HepG2 (cell line): ENCODE data around the gene INTS1. TPM values are rescaled to one million over a fixed set of nuclear protein-coding genes. Genes with fewer than 3 reads are reported as not detected.

Experiments used
- ATAC-seq: fragments of 200-7000 bp; cut with Tn5 transposase; 3 replicates; pipeline ENCODE4 v1.9.1; 2020; ENCODE audit warnings: mild to moderate bottlenecking, moderate library complexity
- BruUV-seq: library from RNA; stranded (reverse); fragments of 400-500 nt; replicated peaks from 2 replicates; lab custom pipeline; 2021; lab: Mats Ljungman, UMichigan
- CTCF ChIA-PET: fragments of 300-600 bp; formaldehyde crosslinking; extraction: SDS; loops from one replicate; lab custom pipeline; 2021; ENCODE audit warnings: low total read pairs, inconsistent platforms, low intra/inter-chr PET ratio; lab: Yijun Ruan, JAX
- POLR2A ChIA-PET: fragments of 350-600 bp; sonication (Branson Sonifier 250); formaldehyde crosslinking; loops from one replicate; lab custom pipeline; 2020; ENCODE audit warnings: antibody characterized with exemption, inconsistent platforms; lab: Yijun Ruan, JAX
- DNase-seq: peaks from one replicate; pipeline ENCODE4 v3.0.0-alpha.2; 2015; ENCODE audit warnings: low spot score
- FAIRE-seq: peaks from 3 replicates; lab custom pipeline; 2011; peaks lifted over from hg19 to GRCh38; lab: Jason Lieb, UNC
- H2AFZ ChIP-seq: one replicate; pipeline ENCODE4 v1.6.1; 2011; ENCODE audit warnings: low read length, inconsistent platforms
- H3K27ac ChIP-seq: fragments of 300-600 bp; 3 replicates; pipeline ENCODE4 v1.8.0; 2011; ENCODE audit warnings: mixed run types, mild to moderate bottlenecking, mixed read lengths, low read length, inconsistent platforms; ENCODE audit not compliant: insufficient read depth; ENCODE audit errors: extremely low read length
- H3K27me3 ChIP-seq, 2 experiments: fragments of 200-600 bp in 1 of 2; 2 replicates in 1 of 2; 3 replicates in 1 of 2; pipeline versions ENCODE4 v1.6.0 to v1.8.0; 2011; ENCODE audit warnings: low read length in 2 of 2, mild to moderate bottlenecking in 2 of 2, moderate library complexity in 2 of 2, inconsistent platforms in 1 of 2; ENCODE audit not compliant: insufficient read depth in 2 of 2, control insufficient read depth in 1 of 2
- H3K36me3 ChIP-seq, 2 experiments: fragments of 200-600 bp in 1 of 2; replicated peaks in 1 of 2; 2 replicates in 1 of 2; 3 replicates in 1 of 2; pipeline versions ENCODE4 v1.5.1 to v1.8.0; 2011; ENCODE audit warnings: low read length in 2 of 2, inconsistent platforms in 1 of 2; ENCODE audit not compliant: insufficient read depth in 2 of 2, control insufficient read depth in 1 of 2
- H3K4me1 ChIP-seq: 2 replicates; pipeline ENCODE4 v1.5.1; 2012; ENCODE audit warnings: low read length, inconsistent platforms; ENCODE audit not compliant: insufficient read depth
- H3K4me2 ChIP-seq: 2 replicates; pipeline ENCODE4 v1.6.0; 2011; ENCODE audit warnings: low read depth, low read length, inconsistent platforms
- H3K4me3 ChIP-seq, 3 experiments: fragments of 200-600 bp in 1 of 3; sonication (generic), shearing (Covaris generic) in 1 of 3; replicated peaks in 1 of 3; 2 replicates each; pipeline ENCODE4 v1.5.1; 2011 to 2016; ENCODE audit warnings: low read length in 3 of 3, inconsistent platforms in 2 of 3, low read depth in 2 of 3, mild to moderate bottlenecking in 2 of 3, control low read depth in 1 of 3, mixed read lengths in 1 of 3; ENCODE audit not compliant: insufficient read depth in 1 of 3
- H3K79me2 ChIP-seq: one replicate; pipeline ENCODE4 v1.6.1; 2011; ENCODE audit warnings: low read length, inconsistent platforms; ENCODE audit not compliant: insufficient read depth
- H3K9ac ChIP-seq: 2 replicates; pipeline ENCODE4 v1.6.0; 2011; ENCODE audit warnings: mild to moderate bottlenecking, low read depth, low read length, inconsistent platforms; ENCODE audit not compliant: insufficient read depth
- H3K9me3 ChIP-seq: 2 replicates; pipeline ENCODE4 v1.5.1; 2012; ENCODE audit warnings: mild to moderate bottlenecking, low read length
- H4K20me1 ChIP-seq: 2 replicates; pipeline ENCODE4 v1.6.0; 2011; ENCODE audit warnings: inconsistent platforms, mild to moderate bottlenecking, low read length, moderate library complexity; ENCODE audit not compliant: insufficient read depth
- LCORL ChIP-seq, 2 experiments: fragments of 450-650 bp in 1 of 2; sonication (generic) in 1 of 2; formaldehyde crosslinking in 1 of 2; IDR thresholded peaks; 2 replicates each; pipeline versions ENCODE4 v1.5.0 to v1.6.1; 2017 to 2020; ENCODE audit warnings: antibody characterized with exemption in 1 of 2, missing genetic modification reagents in 1 of 2
- MYC ChIP-seq: sonication (generic); formaldehyde crosslinking; IDR thresholded peaks from 2 replicates; pipeline ENCODE4 v1.9.0; 2021; ENCODE audit warnings: missing genetic modification reagents, borderline replicate concordance
- PATZ1 ChIP-seq: sonication (generic); formaldehyde crosslinking; IDR thresholded peaks from 2 replicates; pipeline ENCODE4 v1.4.0; 2020; ENCODE audit warnings: missing genetic modification reagents
- SATB2 ChIP-seq: sonication (generic); formaldehyde crosslinking; IDR thresholded peaks from 2 replicates; pipeline ENCODE4 v1.5.0; 2020; ENCODE audit warnings: missing genetic modification reagents
- TARDBP ChIP-seq: sonication (generic); formaldehyde crosslinking; IDR thresholded peaks from 2 replicates; pipeline ENCODE4 v1.8.0; 2022; ENCODE audit warnings: mild to moderate bottlenecking, missing genetic modification reagents
- ZBTB38 ChIP-seq: sonication (generic); formaldehyde crosslinking; IDR thresholded peaks from 2 replicates; pipeline ENCODE4 v1.5.1; 2020; ENCODE audit warnings: mild to moderate bottlenecking, missing genetic modification reagents
- ZBTB8A ChIP-seq: sonication (generic); formaldehyde crosslinking; IDR thresholded peaks from 2 replicates; pipeline ENCODE4 v1.4.0; 2020; ENCODE audit warnings: mild to moderate bottlenecking, low read depth, missing genetic modification reagents, borderline replicate concordance
- ZNF451 ChIP-seq: sonication (generic); formaldehyde crosslinking; IDR thresholded peaks from 2 replicates; pipeline ENCODE4 v1.5.0; 2020; ENCODE audit warnings: mild to moderate bottlenecking, missing genetic modification reagents
- WGBS: methylation state at CpG from one replicate; pipeline ENCODE4 v1.1.6; 2017; ENCODE audit warnings: low lambda C conversion rate; 5-methylcytosine and 5-hydroxymethylcytosine counted together
- in situ Hi-C: cut with HindIII; loops from 2 replicates; pipeline ENCODE4 v1.10.0; 2017; ENCODE audit warnings: low pct_unique_long_range_greater_than_20kb; ENCODE audit not compliant: extremely low pct_ligation_motif_present
- intact Hi-C: fragments of 100-400 bp; cut with micrococcal nuclease; formaldehyde crosslinking; loops from one replicate; pipeline ENCODE4 v1.10.0; 2022; ENCODE audit not compliant: unreplicated experiment
- polyA plus RNA-seq, 8 experiments: library from polyadenylated mRNA; depleted of rRNA in 3 of 8; stranded (reverse) in 7 of 8; unstranded in 1 of 8; fragments of >200 nt; fragmentation: Illumina TruSeq in 4 of 8; extraction: Trizol in 4 of 8; gene quantifications; 2 replicates each; pipeline versions ENCODE4 v1.2.1 to v1.2.3, GENCODE V29; 2011 to 2016; ENCODE audit warnings: low read depth in 4 of 8, missing spikeins in 1 of 8, mixed read lengths in 1 of 8; ENCODE audit not compliant: insufficient read depth in 1 of 8
- total RNA-seq, 5 experiments: library from RNA; depleted of rRNA; stranded (reverse); fragments of >200 nt; fragmentation: Illumina TruSeq; extraction: Trizol; gene quantifications; 2 replicates each; pipeline ENCODE4 v1.2.3, GENCODE V29; 2016; ENCODE audit warnings: low read depth in 1 of 5
- TF ChIP-seq, protein P1 (sequence below): sonication (generic); formaldehyde crosslinking; IDR thresholded peaks from 2 replicates; pipeline ENCODE4 v1.5.1; 2020; ENCODE audit warnings: mild to moderate bottlenecking, missing genetic modification reagents, moderate library complexity

INTS1 gene
- total and polyA plus RNA-seq, 2 of the 13 experiments (the other 11 are each of a cell fraction or from before 2014, with no cell fraction given) = 13.7 to 29.0 TPM

GRCh38 chr7:1454542-1454941 lies 49.6 kb downstream of the INTS1 start:
- in situ Hi-C loops = no loop called here
- TF ChIP-seq PATZ1 (CRISPR knock-in tag) = 0 out of 2 replicates have a peak, but pooled peaks have one; percentile 49
- peak; percentile 83 for TF ChIP-seq ZBTB38 (CRISPR knock-in tag)
- TF ChIP-seq MYC (CRISPR knock-in tag) = peak; percentile 39; the same call in 1 of the 2 replicates
- TF ChIP-seq ZBTB8A = no peak
- no peak for TF ChIP-seq SATB2 (CRISPR knock-in tag)
- no peak for TF ChIP-seq LCORL (IDR thresholded peaks at IDR 0.05)
- TF ChIP-seq LCORL (CRISPR knock-in tag; IDR thresholded peaks at IDR 0.05) = 0 out of 2 replicates have a peak, but pooled peaks have one; percentile 16
- no peak for TF ChIP-seq TARDBP (CRISPR knock-in tag)
- TF ChIP-seq, protein P1, sequence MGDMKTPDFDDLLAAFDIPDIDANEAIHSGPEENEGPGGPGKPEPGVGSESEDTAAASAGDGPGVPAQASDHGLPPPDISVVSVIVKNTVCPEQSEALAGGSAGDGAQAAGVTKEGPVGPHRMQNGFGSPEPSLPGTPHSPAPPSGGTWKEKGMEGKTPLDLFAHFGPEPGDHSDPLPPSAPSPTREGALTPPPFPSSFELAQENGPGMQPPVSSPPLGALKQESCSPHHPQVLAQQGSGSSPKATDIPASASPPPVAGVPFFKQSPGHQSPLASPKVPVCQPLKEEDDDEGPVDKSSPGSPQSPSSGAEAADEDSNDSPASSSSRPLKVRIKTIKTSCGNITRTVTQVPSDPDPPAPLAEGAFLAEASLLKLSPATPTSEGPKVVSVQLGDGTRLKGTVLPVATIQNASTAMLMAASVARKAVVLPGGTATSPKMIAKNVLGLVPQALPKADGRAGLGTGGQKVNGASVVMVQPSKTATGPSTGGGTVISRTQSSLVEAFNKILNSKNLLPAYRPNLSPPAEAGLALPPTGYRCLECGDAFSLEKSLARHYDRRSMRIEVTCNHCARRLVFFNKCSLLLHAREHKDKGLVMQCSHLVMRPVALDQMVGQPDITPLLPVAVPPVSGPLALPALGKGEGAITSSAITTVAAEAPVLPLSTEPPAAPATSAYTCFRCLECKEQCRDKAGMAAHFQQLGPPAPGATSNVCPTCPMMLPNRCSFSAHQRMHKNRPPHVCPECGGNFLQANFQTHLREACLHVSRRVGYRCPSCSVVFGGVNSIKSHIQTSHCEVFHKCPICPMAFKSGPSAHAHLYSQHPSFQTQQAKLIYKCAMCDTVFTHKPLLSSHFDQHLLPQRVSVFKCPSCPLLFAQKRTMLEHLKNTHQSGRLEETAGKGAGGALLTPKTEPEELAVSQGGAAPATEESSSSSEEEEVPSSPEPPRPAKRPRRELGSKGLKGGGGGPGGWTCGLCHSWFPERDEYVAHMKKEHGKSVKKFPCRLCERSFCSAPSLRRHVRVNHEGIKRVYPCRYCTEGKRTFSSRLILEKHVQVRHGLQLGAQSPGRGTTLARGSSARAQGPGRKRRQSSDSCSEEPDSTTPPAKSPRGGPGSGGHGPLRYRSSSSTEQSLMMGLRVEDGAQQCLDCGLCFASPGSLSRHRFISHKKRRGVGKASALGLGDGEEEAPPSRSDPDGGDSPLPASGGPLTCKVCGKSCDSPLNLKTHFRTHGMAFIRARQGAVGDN = peak; percentile 41; the same call in 1 of the 2 replicates
- no peak for TF ChIP-seq ZNF451 (CRISPR knock-in tag)
- BruUV-seq = no TSS peak
- ChIA-PET CTCF (no interaction called here), POLR2A (no interaction called here)
- Histone ChIP-seq H2AFZ (no peak overlapping the region), H3K4me3 (no peak overlapping the region), H3K4me2 (peak overlapping the region; percentile 45), H3K27me3 (no peaks in the 10 kb centered on the region), H3K27ac (peak overlapping the region; percentile 33), H3K4me1 (peaks cover 56% of the 10 kb centered on the region), H3K36me3 (no peaks in the 10 kb centered on the region), H4K20me1 (no peaks in the 10 kb centered on the region), H3K9ac (peak overlapping the region; percentile 34; the same call in 1 of the 2 replicates), H3K79me2 (peaks cover 28% of the 10 kb centered on the region), H3K9me3 (no peaks in the 10 kb centered on the region)
- WGBS = no CpG with 5 or more reads among the region's 14 CpGs
- ATAC-seq = no peak
- no peak for DNase-seq
- no peak for FAIRE-seq
- intact Hi-C loops = no loop called here
